ENCODE measurements around the gene AS3MT. TPM values are rescaled to one million over a fixed set of nuclear protein-coding genes. Genes with fewer than 3 reads are reported as not detected.

AS3MT gene
- total RNA-seq, 1 experiment from 2014 or later = 5.2 TPM

- Histone ChIP-seq H3K27me3 (replicated peaks; ENCODE audit: insufficient read depth, low read depth, low read length, poor library complexity) (no peaks in the 10 kb centered on the region), H3K36me3 (ENCODE audit: insufficient read depth, low read length, poor library complexity, severe bottlenecking) (no peaks in the 10 kb centered on the region), H3K9me3 (ENCODE audit: low read depth, low read length, poor library complexity, severe bottlenecking) (no peaks in the 10 kb centered on the region), H3K27ac (ENCODE audit: low read depth, low read length, poor library complexity, severe bottlenecking) (no peak overlapping the region), H3K4me1 (ENCODE audit: insufficient read depth, low read length, poor library complexity, severe bottlenecking) (no peaks in the 10 kb centered on the region), H3K4me3 (ENCODE audit: low read depth, low read length, poor library complexity, severe bottlenecking) (no peak overlapping the region)
- no peak for DNase-seq (ENCODE audit: low spot score)
- ChIA-PET CTCF (no interaction called here), POLR2A (ENCODE audit: low non-redundant PET) (no interaction called here)
- intact Hi-C loops (cut with micrococcal nuclease; ENCODE audit: unreplicated experiment) = no loop called here
- no TSS peak for BruUV-seq (replicated peaks)
- TF ChIP-seq CTCF (conservative IDR thresholded peaks at IDR 0.05; ENCODE audit: low read depth, low read length) = no peak
- no peak for TF ChIP-seq EZH2 (IDR thresholded peaks at IDR 0.05; ENCODE audit: borderline replicate concordance, low read depth, low read length, poor library complexity, severe bottlenecking)
Observed at GRCh38 chr10:102888048-102888447, 18.8 kb downstream of the AS3MT start.

GRCh38 chr10:102894466-102895213 lies 25.4 kb downstream of the AS3MT start:
- no peak for TF ChIP-seq EZH2 (IDR thresholded peaks at IDR 0.05; ENCODE audit: borderline replicate concordance, low read depth, low read length, poor library complexity, severe bottlenecking)
- CTCF ChIA-PET = no interaction called here

GRCh38 chr10:102900006-102900405 lies 30.7 kb downstream of the AS3MT start:
- ChIA-PET POLR2A (ENCODE audit: low non-redundant PET) (no interaction called here), CTCF (interaction anchor here (0.6 to 2.9 kb wide), 2 partner anchors 64 to 82 kb away, joined by 8 to 30 read pairs; partner anchors contain the start of gene CYP17A1)
- no TSS peak for BruUV-seq (replicated peaks)
- intact Hi-C loops (cut with micrococcal nuclease; ENCODE audit: unreplicated experiment) = loop anchor here (2.0 to 5.0 kb wide), 2 partner anchors 148 to 171 kb away; no protein-coding TSS in a partner anchor
- Histone ChIP-seq H3K4me3 (ENCODE audit: low read depth, low read length, poor library complexity, severe bottlenecking) (no peak overlapping the region), H3K4me1 (ENCODE audit: insufficient read depth, low read length, poor library complexity, severe bottlenecking) (no peaks in the 10 kb centered on the region), H3K9me3 (ENCODE audit: low read depth, low read length, poor library complexity, severe bottlenecking) (no peaks in the 10 kb centered on the region), H3K36me3 (ENCODE audit: insufficient read depth, low read length, poor library complexity, severe bottlenecking) (no peaks in the 10 kb centered on the region), H3K27me3 (replicated peaks; ENCODE audit: insufficient read depth, low read depth, low read length, poor library complexity) (no peaks in the 10 kb centered on the region), H3K27ac (ENCODE audit: low read depth, low read length, poor library complexity, severe bottlenecking) (no peak overlapping the region)
- no peak for DNase-seq (ENCODE audit: low spot score)
- no peak for TF ChIP-seq EZH2 (IDR thresholded peaks at IDR 0.05; ENCODE audit: borderline replicate concordance, low read depth, low read length, poor library complexity, severe bottlenecking)
- no peak for TF ChIP-seq CTCF (conservative IDR thresholded peaks at IDR 0.05; ENCODE audit: low read depth, low read length)

More at GRCh38 chr10:102894466-102895213, 25.4 kb downstream of the AS3MT start:
- DNase-seq (ENCODE audit: low spot score) = no peak
- intact Hi-C loops (cut with micrococcal nuclease; ENCODE audit: unreplicated experiment) = no loop called here
- Histone ChIP-seq H3K27me3 (replicated peaks; ENCODE audit: insufficient read depth, low read depth, low read length, poor library complexity) (no peaks in the 10 kb centered on the region), H3K4me3 (ENCODE audit: low read depth, low read length, poor library complexity, severe bottlenecking) (no peak overlapping the region), H3K4me1 (ENCODE audit: insufficient read depth, low read length, poor library complexity, severe bottlenecking) (no peaks in the 10 kb centered on the region), H3K9me3 (ENCODE audit: low read depth, low read length, poor library complexity, severe bottlenecking) (no peaks in the 10 kb centered on the region), H3K27ac (ENCODE audit: low read depth, low read length, poor library complexity, severe bottlenecking) (no peak overlapping the region), H3K36me3 (ENCODE audit: insufficient read depth, low read length, poor library complexity, severe bottlenecking) (no peaks in the 10 kb centered on the region)
- POLR2A ChIA-PET (ENCODE audit: low non-redundant PET) = no interaction called here
- BruUV-seq (replicated peaks) = no TSS peak

Data from A673 (cell line).